LHCN-M2 (cell line): ENCODE results near the gene MMP28. TPM values are rescaled to one million over a fixed set of nuclear protein-coding genes. Genes with fewer than 3 reads are reported as not detected.

Experiments used
- DNase-seq: peaks from one replicate; pipeline ENCODE4 v3.0.0-alpha.2; 2012; ENCODE audit warnings: low read depth
- total RNA-seq: library from RNA; depleted of rRNA; stranded (reverse); fragments of >200 nt; gene quantifications from 2 replicates; pipeline ENCODE4 v1.2.3, GENCODE V29; 2014; rRNA removed

The MMP28 gene
- total RNA-seq, 1 experiment from 2014 or later: not detected

- no peak for DNase-seq
Observed at GRCh38 chr17:35726953-35727460, 68.4 kb downstream of the MMP28 start.

DNA sequence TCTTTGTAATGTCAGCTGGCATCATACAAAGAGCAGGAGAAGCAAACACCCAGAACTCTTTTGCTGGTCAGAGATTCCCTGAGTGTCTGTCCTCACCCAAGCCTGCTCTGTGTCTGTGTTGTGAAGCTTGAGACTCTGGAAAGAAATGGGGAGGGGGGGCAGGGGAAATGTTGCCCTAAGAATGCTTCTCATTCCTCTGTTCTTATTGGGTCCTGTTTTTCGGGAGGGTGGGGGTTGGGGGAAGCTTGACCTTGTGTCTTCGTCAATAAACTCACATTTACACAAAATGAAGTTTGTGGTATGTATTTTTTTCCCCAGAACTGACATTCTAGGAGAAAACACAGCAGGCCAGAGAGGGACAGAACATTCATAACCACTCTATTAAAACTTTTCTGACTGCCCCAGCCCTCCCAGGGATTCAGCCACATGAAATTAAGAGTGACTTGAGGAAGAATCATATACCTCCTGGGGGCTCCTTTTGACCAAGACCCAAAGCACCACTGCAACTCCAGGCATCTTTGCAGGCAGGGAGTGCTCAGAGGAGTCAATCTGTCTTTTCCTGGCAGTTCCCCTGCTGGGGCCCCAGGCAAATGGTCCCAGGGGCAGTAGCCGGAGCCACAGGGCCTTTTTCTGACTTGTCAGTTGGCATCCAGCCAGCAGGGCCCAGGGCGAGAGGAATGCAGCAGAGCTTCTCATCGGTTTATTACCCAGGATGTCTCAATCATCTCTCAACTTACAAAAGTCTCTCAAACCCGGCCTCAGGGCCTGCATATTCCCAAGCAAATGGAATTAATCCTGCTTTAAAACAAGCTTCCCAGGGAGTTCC is 69.1 kb downstream of the MMP28 start:
- peak; percentile 85 for DNase-seq

- DNase-seq: no peak
Observed at GRCh38 chr17:35725802-35726126, 69.7 kb downstream of the MMP28 start.

- no peak for DNase-seq
Observed at GRCh38 chr17:35725058-35725457, 70.4 kb downstream of the MMP28 start.

DNA sequence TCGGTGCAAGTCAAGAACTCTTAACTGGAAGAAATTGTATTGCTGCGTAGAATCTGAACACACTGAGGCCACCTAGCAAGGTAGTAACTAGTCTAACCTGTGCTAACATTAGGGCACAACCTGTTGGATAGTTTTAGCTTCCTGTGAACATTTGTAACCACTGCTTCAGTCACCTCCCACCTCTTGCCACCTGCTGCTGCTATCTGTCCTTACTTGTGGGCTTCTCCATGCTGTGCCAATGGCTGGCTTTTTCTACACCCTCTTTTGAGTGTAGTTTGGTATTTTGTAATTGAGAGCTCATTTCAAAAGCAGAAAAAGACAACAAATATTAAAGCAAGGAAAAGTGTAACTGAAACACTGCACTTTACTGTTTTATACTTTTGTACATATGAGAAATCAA is 71.7 kb downstream of the MMP28 start:
- DNase-seq: no peak

DNA sequence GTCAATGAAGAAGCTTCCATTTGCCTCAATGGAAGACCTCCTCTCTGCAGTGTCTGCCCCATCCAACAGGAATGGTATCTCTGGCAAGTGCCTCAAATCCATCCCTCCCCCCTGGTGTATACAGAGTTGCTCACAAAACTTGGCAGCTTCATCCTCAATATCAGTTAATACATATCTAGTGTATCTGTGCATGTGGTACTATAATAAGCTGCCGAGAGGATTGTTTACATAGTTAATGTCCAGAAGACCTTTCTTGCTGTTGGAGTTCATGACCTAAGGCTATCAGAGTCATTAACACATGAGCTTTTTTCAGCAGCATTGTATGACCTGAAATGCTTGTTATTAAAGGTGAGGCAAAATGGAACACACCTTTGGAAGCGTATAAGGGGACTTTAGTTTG is 78.0 kb downstream of the MMP28 start:
- DNase-seq: no peak

DNA sequence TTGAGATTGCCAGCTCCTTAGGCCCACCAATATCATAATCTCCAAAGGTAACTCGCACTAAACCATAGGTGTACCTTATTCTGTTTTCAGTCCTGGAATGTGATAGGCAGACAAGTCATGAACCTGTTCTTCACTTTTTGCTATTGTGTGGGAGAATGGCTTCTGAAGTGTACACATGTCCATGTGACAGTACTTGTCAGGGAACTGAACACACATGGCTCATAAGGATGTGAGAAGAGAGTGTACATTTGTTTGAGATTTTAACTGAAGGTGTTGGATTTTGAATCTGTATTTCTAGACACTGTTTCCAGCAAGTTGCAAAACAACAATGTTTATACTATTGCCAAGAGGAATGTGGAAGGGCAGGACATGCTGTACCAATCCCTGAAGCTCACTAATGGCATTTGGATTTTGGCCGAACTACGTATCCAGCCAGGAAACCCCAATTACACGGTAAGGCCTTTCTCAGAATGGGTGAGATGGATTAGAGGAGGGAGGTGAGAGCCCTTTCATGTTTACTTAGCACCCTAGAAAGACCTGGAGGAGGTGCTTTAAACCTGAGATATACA is 78.5 kb downstream of the MMP28 start:
- DNase-seq: no peak

DNA sequence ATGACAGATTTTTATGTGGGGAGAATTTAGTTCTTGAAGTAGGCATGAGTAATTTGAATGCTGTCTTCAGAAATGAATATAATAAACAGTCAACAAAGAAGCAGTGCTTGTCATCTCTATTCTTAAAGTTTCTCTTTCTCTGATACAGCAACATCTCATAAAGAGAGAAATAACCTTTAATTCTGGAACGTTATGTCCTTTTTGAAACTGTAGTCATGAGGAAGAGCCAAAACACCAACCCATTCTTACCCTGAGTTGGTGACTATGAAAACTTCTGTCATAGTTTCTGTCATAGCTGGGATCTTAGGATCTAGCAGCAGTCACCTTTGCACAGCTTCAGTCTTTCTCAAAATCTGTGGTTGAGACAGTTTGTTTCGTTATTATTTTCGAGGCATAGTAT is 79.3 kb downstream of the MMP28 start:
- no peak for DNase-seq

Other genes with a start within 250 kb of the MMP28 start
- not detected in 2 replicates for gene SLFN14, start 234.8 kb downstream of the MMP28 start, total RNA-seq
- gene PEX12, start 217.1 kb downstream of the MMP28 start, total RNA-seq: 6.9 and 7.1 TPM in 2 replicates
- gene AP2B1, start 208.3 kb downstream of the MMP28 start, total RNA-seq: 75.3 and 100 TPM in 2 replicates
- 0.32 and 0.63 TPM in 2 replicates for gene RASL10B, start 64.0 kb downstream of the MMP28 start, total RNA-seq
- gene GAS2L2, start 42.4 kb downstream of the MMP28 start, total RNA-seq: not detected in 2 replicates
- not detected in 2 replicates for gene C17orf50, start 34.8 kb downstream of the MMP28 start, total RNA-seq
- 25.9 and 42.4 TPM in 2 replicates for gene TAF15, start 13.8 kb upstream of the MMP28 start, total RNA-seq
- not detected in 2 replicates for gene HEATR9, start 73.2 kb upstream of the MMP28 start, total RNA-seq
- gene CCL5, start 84.7 kb upstream of the MMP28 start, total RNA-seq: 1.1 and 1.9 TPM in 2 replicates
- 0.77 and 1.8 TPM in 2 replicates for gene RDM1, start 135.1 kb upstream of the MMP28 start, total RNA-seq
- gene LYZL6, start 148.1 kb upstream of the MMP28 start, total RNA-seq: not detected in 2 replicates
- not detected in 2 replicates for gene CCL16, start 185.9 kb upstream of the MMP28 start, total RNA-seq
- not detected in 2 replicates for gene CCL14, start 191.1 kb upstream of the MMP28 start, total RNA-seq
- gene CCL15, start 205.9 kb upstream of the MMP28 start, total RNA-seq: not detected in 2 replicates
- gene CCL23, start 222.3 kb upstream of the MMP28 start, total RNA-seq: not detected in 2 replicates